ENCODE data around the gene DDX17.

- no peak for TF ChIP-seq CTCF (conservative IDR thresholded peaks at IDR 0.05 in 1 of 2, IDR thresholded peaks at IDR 0.05 in 1 of 2; ENCODE audit: extremely low read depth in 1 of 2, insufficient read depth in 1 of 2, low read depth in 1 of 2, low read length in 2 of 2)
- TF ChIP-seq EZH2 (IDR thresholded peaks at IDR 0.05; ENCODE audit: borderline replicate concordance, low read length), result no peak
Measured at GRCh38 chr22:38461414-38462081, 44.6 kb downstream of the DDX17 start.
